Thoracic aorta (tissue), 2 donors: ENCODE measurements around the gene KIF4B. TPM values are rescaled to one million over a fixed set of nuclear protein-coding genes. Genes with fewer than 3 reads are reported as not detected.
"Not testable (repeated sequence)": the region's sequence is repeated elsewhere in the genome, so short reads cannot be mapped to it uniquely, and the experiment has no call there.

Experiments
- ATAC-seq: fragments of 150-250 bp; one replicate; pipeline ENCODE4 v1.8.0; 2017; ENCODE audit warnings: low read depth; ENCODE audit not compliant: insufficient number of reproducible peaks, low FRiP score
- DNase-seq: peaks from one replicate; pipeline ENCODE4 v3.0.0-alpha.2; 2020; ENCODE audit warnings: low spot score
- H3K27ac ChIP-seq, 2 donors: fragments of 200-600 bp; sonication (generic); 1 replicate in 1 of 2; 2 replicates in 1 of 2; pipeline ENCODE4 v1.5.1; 2016; ENCODE audit warnings: mild to moderate bottlenecking in 2 of 2, moderate library complexity in 2 of 2
- H3K27me3 ChIP-seq: fragments of 200-600 bp; sonication (generic); replicated peaks from 2 replicates; pipeline ENCODE4 v1.6.0; 2016; ENCODE audit warnings: mild to moderate bottlenecking; ENCODE audit not compliant: insufficient read depth
- H3K36me3 ChIP-seq: fragments of 200-600 bp; sonication (generic); one replicate; pipeline ENCODE4 v1.5.1; 2016
- H3K4me1 ChIP-seq, 2 donors: fragments of 200-600 bp; sonication (generic); 1 replicate in 1 of 2; 2 replicates in 1 of 2; pipeline versions ENCODE4 v1.5.1 to v1.6.0; 2016; ENCODE audit warnings: low read depth in 2 of 2, mild to moderate bottlenecking in 1 of 2; ENCODE audit not compliant: control insufficient read depth in 1 of 2
- H3K4me3 ChIP-seq: fragments of 200-600 bp; sonication (generic); 2 replicates; pipeline ENCODE4 v1.5.1; 2016; ENCODE audit warnings: mild to moderate bottlenecking
- H3K9me3 ChIP-seq: fragments of 200-600 bp; sonication (generic); 2 replicates; pipeline ENCODE4 v1.5.1; 2016
- total RNA-seq, 2 donors: library from RNA; depleted of rRNA; stranded (reverse); fragments of >200 nt; gene quantifications; one replicate each; pipeline versions ENCODE4 v1.1.0 to v1.2.3, GENCODE V29; 2016
- TF ChIP-seq, protein P1 (sequence below): fragments of 200-600 bp; sonication (generic); IDR thresholded peaks from one replicate; pipeline ENCODE4 v1.5.1; 2019; ENCODE audit warnings: antibody characterized with exemption

The KIF4B gene
- total RNA-seq, 2 donors from 2014 or later: not detected

DNA sequence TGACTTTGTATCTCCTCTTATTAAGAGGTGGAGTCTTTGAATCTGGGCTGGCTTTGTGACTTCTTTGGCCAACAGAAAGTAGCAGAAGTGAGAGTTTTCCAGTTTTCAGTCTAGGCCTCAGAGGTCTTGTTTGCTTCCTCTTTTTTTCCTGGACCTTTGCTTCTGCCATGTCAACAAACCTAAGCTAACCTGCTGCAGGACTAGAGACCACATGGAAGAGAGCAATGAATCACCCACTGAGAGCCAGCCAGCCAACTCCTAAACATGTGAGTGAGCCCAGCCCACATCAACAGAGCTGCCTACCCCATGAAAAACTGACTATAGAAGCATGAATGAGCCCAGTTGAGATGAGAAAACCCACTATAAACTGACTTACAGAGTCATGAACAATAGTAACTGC lies 42.8 kb upstream of the KIF4B start:
- Histone ChIP-seq H3K27me3 (no peaks in the 10 kb centered on the region), H3K4me3 (no peak overlapping the region), H3K9me3 (no peaks in the 10 kb centered on the region), H3K36me3 (peaks cover 5% of the 10 kb centered on the region), H3K27ac (no peak overlapping the region), H3K4me1 (no peaks in the 10 kb centered on the region)
- TF ChIP-seq, protein P1, sequence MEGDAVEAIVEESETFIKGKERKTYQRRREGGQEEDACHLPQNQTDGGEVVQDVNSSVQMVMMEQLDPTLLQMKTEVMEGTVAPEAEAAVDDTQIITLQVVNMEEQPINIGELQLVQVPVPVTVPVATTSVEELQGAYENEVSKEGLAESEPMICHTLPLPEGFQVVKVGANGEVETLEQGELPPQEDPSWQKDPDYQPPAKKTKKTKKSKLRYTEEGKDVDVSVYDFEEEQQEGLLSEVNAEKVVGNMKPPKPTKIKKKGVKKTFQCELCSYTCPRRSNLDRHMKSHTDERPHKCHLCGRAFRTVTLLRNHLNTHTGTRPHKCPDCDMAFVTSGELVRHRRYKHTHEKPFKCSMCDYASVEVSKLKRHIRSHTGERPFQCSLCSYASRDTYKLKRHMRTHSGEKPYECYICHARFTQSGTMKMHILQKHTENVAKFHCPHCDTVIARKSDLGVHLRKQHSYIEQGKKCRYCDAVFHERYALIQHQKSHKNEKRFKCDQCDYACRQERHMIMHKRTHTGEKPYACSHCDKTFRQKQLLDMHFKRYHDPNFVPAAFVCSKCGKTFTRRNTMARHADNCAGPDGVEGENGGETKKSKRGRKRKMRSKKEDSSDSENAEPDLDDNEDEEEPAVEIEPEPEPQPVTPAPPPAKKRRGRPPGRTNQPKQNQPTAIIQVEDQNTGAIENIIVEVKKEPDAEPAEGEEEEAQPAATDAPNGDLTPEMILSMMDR: no peak
- ATAC-seq (no peak), DNase-seq (no peak)

DNA sequence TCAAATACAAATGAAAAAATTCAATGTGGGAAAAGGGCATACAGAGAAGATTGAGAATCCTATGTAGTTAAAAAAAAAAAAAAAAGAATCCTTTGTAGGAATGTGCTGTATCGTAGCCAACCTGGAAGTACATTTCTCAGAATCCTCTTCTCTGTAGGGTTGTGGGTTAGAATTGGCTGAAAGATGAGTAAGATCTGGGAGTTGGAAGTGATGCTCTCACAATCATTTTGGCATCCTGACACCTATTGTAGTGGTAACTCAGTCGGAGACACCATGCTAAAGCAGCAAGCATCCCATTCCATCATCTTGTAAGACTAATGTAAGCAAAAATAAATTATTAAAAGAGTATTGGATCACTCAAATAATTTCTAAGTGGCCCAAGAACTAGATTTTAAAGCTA lies 42.1 kb upstream of the KIF4B start:
- H3K4me1 ChIP-seq: no peaks in the 10 kb centered on the region

DNA sequence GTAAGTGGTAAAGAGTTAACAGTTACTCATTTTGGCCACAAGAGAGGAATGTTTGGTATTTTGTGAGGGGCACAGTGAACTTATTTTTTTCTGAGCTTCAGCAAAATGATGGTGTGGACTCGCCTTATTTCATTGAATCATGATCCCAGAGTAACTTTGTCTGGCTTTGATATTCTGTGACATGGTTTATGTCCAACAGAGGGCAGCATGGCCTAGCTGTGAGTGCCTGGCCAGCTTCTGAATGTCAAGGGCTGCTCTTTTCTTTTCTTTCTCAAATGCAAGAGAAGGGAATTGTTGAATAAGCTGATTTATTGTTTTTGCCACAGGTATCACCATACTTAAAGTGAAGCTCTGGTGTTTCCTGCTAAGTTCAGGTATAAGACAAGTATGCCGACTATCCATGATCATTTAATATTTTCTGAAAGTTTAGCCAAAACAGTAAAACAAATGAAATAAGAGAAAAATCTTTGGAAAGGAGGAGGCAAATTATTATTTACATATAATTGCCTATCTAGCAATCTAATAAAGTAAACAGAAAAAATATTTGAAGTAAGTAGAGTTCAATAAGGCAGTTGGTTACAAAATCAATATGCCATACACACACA lies 41.0 kb upstream of the KIF4B start:
- ATAC-seq: no peak

More for the DNA sequence above, 42.1 kb upstream of the KIF4B start:
- no peak for DNase-seq
- Histone ChIP-seq H3K4me3 (no peak overlapping the region), H3K9me3 (no peaks in the 10 kb centered on the region), H3K36me3 (peaks cover 5% of the 10 kb centered on the region), H3K27ac (no peak overlapping the region), H3K27me3 (no peaks in the 10 kb centered on the region)
- no peak for ATAC-seq
- TF ChIP-seq, protein P1: no peak

GRCh38 chr5:154976082-154976481 lies 37.5 kb upstream of the KIF4B start:
- not testable (repeated sequence) for DNase-seq, H3K27me3 ChIP-seq, H3K4me1 ChIP-seq, H3K9me3 ChIP-seq, H3K36me3 ChIP-seq, ATAC-seq, H3K4me3 ChIP-seq, H3K27ac ChIP-seq

More for the DNA sequence above, 41.0 kb upstream of the KIF4B start:
- Histone ChIP-seq H3K36me3 (no peaks in the 10 kb centered on the region), H3K4me3 (no peak overlapping the region), H3K9me3 (no peaks in the 10 kb centered on the region), H3K27me3 (no peaks in the 10 kb centered on the region), H3K4me1 (no peaks in the 10 kb centered on the region), H3K27ac (no peak overlapping the region)
- TF ChIP-seq, protein P1: peak; percentile 17
- no peak for DNase-seq

GRCh38 chr5:154977409-154977808 lies 36.1 kb upstream of the KIF4B start:
- no peak for ATAC-seq
- no peaks in the 10 kb centered on the region for H3K27me3 ChIP-seq
- H3K9me3 ChIP-seq: no peaks in the 10 kb centered on the region
- no peak for DNase-seq
- no peak overlapping the region for H3K27ac ChIP-seq
- TF ChIP-seq, protein P1: no peak
- no peak overlapping the region for H3K4me3 ChIP-seq
- no peaks in the 10 kb centered on the region for H3K36me3 ChIP-seq
- no peaks in the 10 kb centered on the region for H3K4me1 ChIP-seq

- H3K4me3 ChIP-seq, DNase-seq, H3K27me3 ChIP-seq, H3K27ac ChIP-seq, H3K36me3 ChIP-seq, ATAC-seq, H3K4me1 ChIP-seq, H3K9me3 ChIP-seq: not testable (repeated sequence)
Measured at GRCh38 chr5:154978294-154978693, 35.3 kb upstream of the KIF4B start.
